IMR-90 (cell line): ENCODE data around the gene CMTM8. TPM values are rescaled to one million over a fixed set of nuclear protein-coding genes. Genes with fewer than 3 reads are reported as not detected.

Experiments used
- ATAC-seq: fragments of 200-7000 bp; cut with Tn5 transposase; 2 replicates; pipeline ENCODE4 v1.9.1; 2020; ENCODE audit warnings: low read depth, mild to moderate bottlenecking, moderate library complexity
- BruUV-seq: library from RNA; stranded (reverse); fragments of 400-500 nt; replicated peaks from 2 replicates; lab custom pipeline; 2021; lab: Mats Ljungman, UMichigan
- CTCF ChIA-PET: fragments of 300-600 bp; formaldehyde crosslinking; extraction: SDS; loops from one replicate; lab custom pipeline; 2021; ENCODE audit warnings: antibody characterized with exemption; lab: Yijun Ruan, JAX
- POLR2A ChIA-PET: fragments of 300-600 bp; sonication (Branson Sonifier 250); formaldehyde crosslinking; loops from one replicate; lab custom pipeline; 2022; ENCODE audit warnings: antibody characterized with exemption; ENCODE audit not compliant: unreplicated experiment; lab: Charles Lee
- DNase-seq: peaks from one replicate; pipeline ENCODE4 v3.0.0; 2013
- H2AFZ ChIP-seq: replicated peaks from 2 replicates; pipeline ENCODE3; 2013; ENCODE audit warnings: low read length, mild to moderate bottlenecking; ENCODE audit not compliant: poor library complexity
- H2AK5ac ChIP-seq: 2 replicates; pipeline ENCODE4 v1.6.1; 2013; ENCODE audit warnings: low read depth, low read length, inconsistent platforms
- H2AK9ac ChIP-seq: replicated peaks from 2 replicates; pipeline ENCODE3; 2013; ENCODE audit warnings: mild to moderate bottlenecking, low read depth, low read length, moderate library complexity; ENCODE audit not compliant: poor library complexity
- H2BK120ac ChIP-seq: 2 replicates; pipeline ENCODE4 v1.6.1; 2013; ENCODE audit warnings: low read depth, low read length, inconsistent platforms
- H2BK15ac ChIP-seq: 3 replicates; pipeline ENCODE4 v1.6.1; 2013; ENCODE audit warnings: low read depth, low read length, inconsistent platforms
- H2BK20ac ChIP-seq: 2 replicates; pipeline ENCODE4 v1.6.1; 2013; ENCODE audit warnings: low read depth, mild to moderate bottlenecking, inconsistent platforms, low read length, moderate library complexity
- H2BK5ac ChIP-seq: 2 replicates; pipeline ENCODE4 v1.6.1; 2013; ENCODE audit warnings: mild to moderate bottlenecking, low read depth, low read length, inconsistent platforms; ENCODE audit not compliant: poor library complexity, severe bottlenecking
- H3K14ac ChIP-seq: replicated peaks from 2 replicates; pipeline ENCODE4 v1.6.1; 2013; ENCODE audit warnings: low read depth, low read length, inconsistent platforms
- H3K18ac ChIP-seq: 2 replicates; pipeline ENCODE4 v1.6.1; 2013; ENCODE audit warnings: low read depth, low read length, control low read depth
- H3K23ac ChIP-seq: 2 replicates; pipeline ENCODE4 v1.6.1; 2013; ENCODE audit warnings: low read depth, low read length, inconsistent platforms
- H3K27ac ChIP-seq: 2 replicates; pipeline ENCODE4 v1.5.1; 2013; ENCODE audit warnings: mild to moderate bottlenecking, control low read depth, low read length; ENCODE audit not compliant: insufficient read depth
- H3K27me3 ChIP-seq: 2 replicates; pipeline ENCODE4 v1.6.1; 2013; ENCODE audit warnings: low read length; ENCODE audit not compliant: control insufficient read depth, insufficient read depth
- H3K36me3 ChIP-seq: 2 replicates; pipeline ENCODE4 v1.6.1; 2013; ENCODE audit warnings: low read length, mixed read lengths; ENCODE audit not compliant: control insufficient read depth, insufficient read depth
- H3K4ac ChIP-seq: 2 replicates; pipeline ENCODE4 v1.6.1; 2013; ENCODE audit warnings: low read depth, low read length, inconsistent platforms
- H3K4me1 ChIP-seq: 2 replicates; pipeline ENCODE4 v1.6.1; 2013; ENCODE audit warnings: low read length, mixed read lengths; ENCODE audit not compliant: control insufficient read depth, insufficient read depth
- H3K4me2 ChIP-seq: 2 replicates; pipeline ENCODE4 v1.6.1; 2013; ENCODE audit warnings: low read depth, mild to moderate bottlenecking, control low read depth, low read length, moderate library complexity
- H3K4me3 ChIP-seq: 2 replicates; pipeline ENCODE4 v1.5.1; 2013; ENCODE audit warnings: low read depth, mild to moderate bottlenecking, control low read depth, low read length, moderate library complexity; ENCODE audit not compliant: insufficient read depth
- H3K56ac ChIP-seq: 2 replicates; pipeline ENCODE4 v1.6.1; 2013; ENCODE audit warnings: low read length, inconsistent platforms; ENCODE audit not compliant: insufficient read depth; ENCODE audit errors: extremely low read depth
- H3K79me1 ChIP-seq, 2 experiments: 2 replicates each; pipeline ENCODE4 v1.6.1; 2013; ENCODE audit warnings: low read length in 2 of 2, inconsistent platforms in 1 of 2, low read depth in 1 of 2
- H3K9ac ChIP-seq: 2 replicates; pipeline ENCODE4 v1.6.1; 2013; ENCODE audit warnings: low read depth, low read length, control low read depth
- H3K9me1 ChIP-seq: 2 replicates; pipeline ENCODE4 v1.6.1; 2013; ENCODE audit warnings: low read length, inconsistent platforms; ENCODE audit not compliant: insufficient read depth
- H3K9me3 ChIP-seq: 2 replicates; pipeline ENCODE4 v1.6.1; 2013; ENCODE audit warnings: low read length; ENCODE audit not compliant: control insufficient read depth, insufficient read depth
- H4K20me1 ChIP-seq: 2 replicates; pipeline ENCODE4 v1.6.1; 2013; ENCODE audit warnings: low read length, inconsistent platforms; ENCODE audit not compliant: insufficient read depth
- H4K5ac ChIP-seq: 2 replicates; pipeline ENCODE4 v1.6.1; 2013; ENCODE audit warnings: mild to moderate bottlenecking, low read depth, low read length, control low read depth
- H4K8ac ChIP-seq, 2 experiments: 2 replicates each; pipeline ENCODE4 v1.6.1; 2013; ENCODE audit warnings: low read depth in 2 of 2, low read length in 2 of 2, control low read depth in 1 of 2, inconsistent platforms in 1 of 2
- H4K91ac ChIP-seq: 2 replicates; pipeline ENCODE4 v1.6.1; 2013; ENCODE audit warnings: low read depth, low read length, inconsistent platforms; ENCODE audit not compliant: insufficient read depth
- BHLHE40 ChIP-seq: fragments of 150-350 bp; IDR thresholded peaks from 2 replicates; pipeline ENCODE4 v1.6.1; 2016; ENCODE audit warnings: mild to moderate bottlenecking, low read depth, low read length
- CEBPB ChIP-seq: IDR thresholded peaks from 2 replicates; pipeline ENCODE4 v1.6.1; 2012; ENCODE audit warnings: low read depth, low read length, improper control_type of control experiment
- CHD1 ChIP-seq: IDR thresholded peaks from 2 replicates; pipeline ENCODE4 v1.6.1; 2012; ENCODE audit warnings: low read depth, low read length, improper control_type of control experiment
- ELK1 ChIP-seq: fragments of 150-350 bp; IDR thresholded peaks from 2 replicates; pipeline ENCODE4 v1.6.1; 2016; ENCODE audit warnings: low read depth, mild to moderate bottlenecking, low read length, moderate library complexity, borderline replicate concordance
- FOS ChIP-seq: fragments of 150-350 bp; IDR thresholded peaks from 2 replicates; pipeline ENCODE4 v1.6.1; 2016; ENCODE audit warnings: low read depth, low read length
- MAFK ChIP-seq: IDR thresholded peaks from 2 replicates; pipeline ENCODE4 v1.6.1; 2012; ENCODE audit warnings: low read depth, low read length, improper control_type of control experiment
- MAZ ChIP-seq: IDR thresholded peaks from 2 replicates; pipeline ENCODE4 v1.6.1; 2012; ENCODE audit warnings: low read depth, mild to moderate bottlenecking, low read length, improper control_type of control experiment, moderate library complexity, borderline replicate concordance
- MXI1 ChIP-seq: IDR thresholded peaks from 2 replicates; pipeline ENCODE4 v1.6.1; 2012; ENCODE audit warnings: low read depth, mild to moderate bottlenecking, low read length, moderate library complexity, borderline replicate concordance
- NFE2L2 ChIP-seq: fragments of 150-350 bp; IDR thresholded peaks from 2 replicates; pipeline ENCODE4 v1.6.1; 2016; ENCODE audit warnings: low read depth, mild to moderate bottlenecking, low read length
- POLR2A ChIP-seq: IDR thresholded peaks from 2 replicates; pipeline ENCODE4 v1.6.1; 2012; ENCODE audit warnings: mild to moderate bottlenecking, low read depth, low read length
- RAD21 ChIP-seq: IDR thresholded peaks from 2 replicates; pipeline ENCODE4 v1.6.1; 2012; ENCODE audit warnings: low read length, improper control_type of control experiment
- RCOR1 ChIP-seq: IDR thresholded peaks from 2 replicates; pipeline ENCODE4 v1.6.1; 2012; ENCODE audit warnings: mild to moderate bottlenecking, low read length, improper control_type of control experiment; ENCODE audit not compliant: insufficient replicate concordance
- RFX5 ChIP-seq: IDR thresholded peaks from 2 replicates; pipeline ENCODE4 v1.8.0; 2012; ENCODE audit warnings: low read depth, mild to moderate bottlenecking, low read length, moderate library complexity
- SMC3 ChIP-seq: fragments of 150-350 bp; IDR thresholded peaks from 2 replicates; pipeline ENCODE4 v1.6.1; 2016; ENCODE audit warnings: low read depth, mild to moderate bottlenecking, antibody characterized with exemption, low read length, moderate library complexity
- WGBS, 2 experiments: methylation state at CpG; one replicate each; pipeline versions ENCODE4 v1.1.5 to v1.1.7; 2013; ENCODE audit warnings: missing lambda C conversion rate in 2 of 2; ENCODE audit not compliant: insufficient read length in 1 of 2; ENCODE audit errors: extremely low coverage in 2 of 2; 5-methylcytosine and 5-hydroxymethylcytosine counted together
- dilution Hi-C: fragments of 300-500 bp; cut with HindIII; formaldehyde crosslinking; loops from one replicate; pipeline ENCODE4 v1.14.3; 2018; ENCODE audit warnings: low sequenced_read_pairs; ENCODE audit not compliant: unreplicated experiment
- in situ Hi-C: fragments of 300-500 bp; cut with MboI; formaldehyde crosslinking; loops from 3 replicates; pipeline ENCODE4 v1.14.3; 2019; ENCODE audit warnings: low sequenced_read_pairs, inconsistent platforms, mixed read lengths
- intact Hi-C: fragments of 100-400 bp; cut with micrococcal nuclease; formaldehyde crosslinking; loops from 2 replicates; pipeline ENCODE4 v1.10.0; 2022
- polyA plus RNA-seq, 3 experiments: library from polyadenylated mRNA; depleted of rRNA; stranded (reverse); fragments of >200 nt; gene quantifications; 2 replicates each; pipeline ENCODE4 v1.2.3, GENCODE V29; 2012; ENCODE audit warnings: low replicate concordance in 1 of 3
- total RNA-seq: library from RNA; depleted of rRNA; stranded (reverse); fragments of >200 nt; gene quantifications from 2 replicates; pipeline ENCODE4 v1.2.3, GENCODE V29; 2012
- TF ChIP-seq, protein P1 (sequence below): fragments of 150-350 bp; IDR thresholded peaks from 2 replicates; pipeline ENCODE4 v1.6.1; 2017; ENCODE audit warnings: mild to moderate bottlenecking, antibody characterized with exemption, low read length, low read depth
- TF ChIP-seq, protein P2 (sequence below): conservative IDR thresholded peaks from 2 replicates; pipeline ENCODE4 v1.5.1; 2012; ENCODE audit warnings: mild to moderate bottlenecking, low read depth, low read length, improper control_type of control experiment

CMTM8 gene
- total and polyA plus RNA-seq, 2 of the 4 experiments (the other 2 are of a cell fraction): 0.15 TPM; not detected in 1

- H4K5ac ChIP-seq: no peak overlapping the region
- H3K9me3 ChIP-seq: peaks cover 3% of the 10 kb centered on the region; the same call in 1 of the 2 replicates
- no peak overlapping the region for H2AK9ac ChIP-seq
- no peak overlapping the region for H4K91ac ChIP-seq
- no peak overlapping the region for H3K27ac ChIP-seq
- no peaks in the 10 kb centered on the region; the same call in none of the 2 replicates for H3K27me3 ChIP-seq
- no peak overlapping the region for H3K56ac ChIP-seq
- no peaks in the 10 kb centered on the region for H3K36me3 ChIP-seq
- no peak overlapping the region for H3K14ac ChIP-seq
- no CpG with 5 or more reads among the region's 1 CpG for WGBS, 2 experiments
- no peak overlapping the region for H2BK15ac ChIP-seq
- no peaks in the 10 kb centered on the region for H3K79me1 ChIP-seq
- H2AFZ ChIP-seq: no peak overlapping the region
- TF ChIP-seq SMC3: no peak
- no peak for TF ChIP-seq MAZ
- TF ChIP-seq CHD1: no peak
- TF ChIP-seq, protein P1, sequence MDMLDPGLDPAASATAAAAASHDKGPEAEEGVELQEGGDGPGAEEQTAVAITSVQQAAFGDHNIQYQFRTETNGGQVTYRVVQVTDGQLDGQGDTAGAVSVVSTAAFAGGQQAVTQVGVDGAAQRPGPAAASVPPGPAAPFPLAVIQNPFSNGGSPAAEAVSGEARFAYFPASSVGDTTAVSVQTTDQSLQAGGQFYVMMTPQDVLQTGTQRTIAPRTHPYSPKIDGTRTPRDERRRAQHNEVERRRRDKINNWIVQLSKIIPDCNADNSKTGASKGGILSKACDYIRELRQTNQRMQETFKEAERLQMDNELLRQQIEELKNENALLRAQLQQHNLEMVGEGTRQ: no peak
- TF ChIP-seq RCOR1: no peak
- TF ChIP-seq ELK1: no peak
- TF ChIP-seq BHLHE40: no peak
- TF ChIP-seq MXI1: no peak
- no peak for TF ChIP-seq RAD21
- no peak for TF ChIP-seq FOS
- TF ChIP-seq NFE2L2: no peak
- TF ChIP-seq MAFK: no peak
- no peak for TF ChIP-seq CEBPB
- TF ChIP-seq RFX5: no peak
- TF ChIP-seq, protein P2, sequence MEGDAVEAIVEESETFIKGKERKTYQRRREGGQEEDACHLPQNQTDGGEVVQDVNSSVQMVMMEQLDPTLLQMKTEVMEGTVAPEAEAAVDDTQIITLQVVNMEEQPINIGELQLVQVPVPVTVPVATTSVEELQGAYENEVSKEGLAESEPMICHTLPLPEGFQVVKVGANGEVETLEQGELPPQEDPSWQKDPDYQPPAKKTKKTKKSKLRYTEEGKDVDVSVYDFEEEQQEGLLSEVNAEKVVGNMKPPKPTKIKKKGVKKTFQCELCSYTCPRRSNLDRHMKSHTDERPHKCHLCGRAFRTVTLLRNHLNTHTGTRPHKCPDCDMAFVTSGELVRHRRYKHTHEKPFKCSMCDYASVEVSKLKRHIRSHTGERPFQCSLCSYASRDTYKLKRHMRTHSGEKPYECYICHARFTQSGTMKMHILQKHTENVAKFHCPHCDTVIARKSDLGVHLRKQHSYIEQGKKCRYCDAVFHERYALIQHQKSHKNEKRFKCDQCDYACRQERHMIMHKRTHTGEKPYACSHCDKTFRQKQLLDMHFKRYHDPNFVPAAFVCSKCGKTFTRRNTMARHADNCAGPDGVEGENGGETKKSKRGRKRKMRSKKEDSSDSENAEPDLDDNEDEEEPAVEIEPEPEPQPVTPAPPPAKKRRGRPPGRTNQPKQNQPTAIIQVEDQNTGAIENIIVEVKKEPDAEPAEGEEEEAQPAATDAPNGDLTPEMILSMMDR: no peak
- TF ChIP-seq POLR2A: no peak
- H3K23ac ChIP-seq: no peak overlapping the region
- H3K4ac ChIP-seq: no peak overlapping the region
- H3K9ac ChIP-seq: no peak overlapping the region
- DNase-seq: no peak
- in situ Hi-C loops: no loop called here
- ChIA-PET POLR2A (no interaction called here), CTCF (no interaction called here)
- BruUV-seq: no TSS peak
- ATAC-seq: no peak
- H4K8ac ChIP-seq: no peak overlapping the region
- no peak overlapping the region for H2BK120ac ChIP-seq
- H3K4me2 ChIP-seq: no peak overlapping the region
- H3K4me1 ChIP-seq: no peaks in the 10 kb centered on the region
- H2BK20ac ChIP-seq: no peak overlapping the region
- H4K20me1 ChIP-seq: no peaks in the 10 kb centered on the region
- intact Hi-C loops: no loop called here
- no peak overlapping the region for H3K18ac ChIP-seq
- no peak overlapping the region for H2AK5ac ChIP-seq
- H2BK5ac ChIP-seq: no peak overlapping the region
- dilution Hi-C loops: no loop called here
- H3K4me3 ChIP-seq: no peak overlapping the region
- no peaks in the 10 kb centered on the region for H3K9me1 ChIP-seq
These were observed 18.5 kb upstream of the CMTM8 start for GRCh38 chr3:32220006-32220405.
